ENCODE results near the gene BANP.

DNA sequence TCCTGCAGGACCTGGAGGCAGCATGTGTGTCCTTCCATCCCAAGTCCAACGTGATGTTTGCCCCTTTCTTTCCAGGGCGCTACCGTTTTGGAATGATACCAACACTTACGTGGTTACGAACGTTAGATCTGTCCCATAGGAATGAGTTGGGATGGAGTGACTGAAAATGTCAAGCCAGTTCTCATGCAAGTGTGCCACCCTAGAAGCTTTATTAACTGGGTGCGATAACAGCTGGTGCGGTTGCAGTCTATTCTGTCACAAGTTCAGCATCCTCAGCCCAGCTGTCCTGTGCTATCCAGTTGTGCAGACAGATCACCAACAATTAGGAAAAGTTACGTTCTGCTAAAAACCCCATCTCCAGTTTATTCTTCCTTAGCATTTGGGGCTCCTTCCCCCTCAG is 52.5 kb downstream of the BANP start:
- TF ChIP-seq, protein P1, sequence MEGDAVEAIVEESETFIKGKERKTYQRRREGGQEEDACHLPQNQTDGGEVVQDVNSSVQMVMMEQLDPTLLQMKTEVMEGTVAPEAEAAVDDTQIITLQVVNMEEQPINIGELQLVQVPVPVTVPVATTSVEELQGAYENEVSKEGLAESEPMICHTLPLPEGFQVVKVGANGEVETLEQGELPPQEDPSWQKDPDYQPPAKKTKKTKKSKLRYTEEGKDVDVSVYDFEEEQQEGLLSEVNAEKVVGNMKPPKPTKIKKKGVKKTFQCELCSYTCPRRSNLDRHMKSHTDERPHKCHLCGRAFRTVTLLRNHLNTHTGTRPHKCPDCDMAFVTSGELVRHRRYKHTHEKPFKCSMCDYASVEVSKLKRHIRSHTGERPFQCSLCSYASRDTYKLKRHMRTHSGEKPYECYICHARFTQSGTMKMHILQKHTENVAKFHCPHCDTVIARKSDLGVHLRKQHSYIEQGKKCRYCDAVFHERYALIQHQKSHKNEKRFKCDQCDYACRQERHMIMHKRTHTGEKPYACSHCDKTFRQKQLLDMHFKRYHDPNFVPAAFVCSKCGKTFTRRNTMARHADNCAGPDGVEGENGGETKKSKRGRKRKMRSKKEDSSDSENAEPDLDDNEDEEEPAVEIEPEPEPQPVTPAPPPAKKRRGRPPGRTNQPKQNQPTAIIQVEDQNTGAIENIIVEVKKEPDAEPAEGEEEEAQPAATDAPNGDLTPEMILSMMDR (IDR thresholded peaks at IDR 0.05 in 2 of 3, conservative IDR thresholded peaks at IDR 0.05 in 1 of 3; ENCODE audit: borderline replicate concordance in 1 of 3, insufficient read depth in 1 of 3, low read depth in 2 of 3, low read length in 2 of 3), result no peak
- TF ChIP-seq ZFX (IDR thresholded peaks at IDR 0.05), result no peak
- TF ChIP-seq, protein P2, sequence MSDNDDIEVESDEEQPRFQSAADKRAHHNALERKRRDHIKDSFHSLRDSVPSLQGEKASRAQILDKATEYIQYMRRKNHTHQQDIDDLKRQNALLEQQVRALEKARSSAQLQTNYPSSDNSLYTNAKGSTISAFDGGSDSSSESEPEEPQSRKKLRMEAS (IDR thresholded peaks at IDR 0.05), result no peak
- TF ChIP-seq POLR2A (IDR thresholded peaks at IDR 0.05; ENCODE audit: borderline replicate concordance, extremely low read depth, insufficient read depth, insufficient read length), result no peak
- no peak for TF ChIP-seq EZH2phosphoT487 (IDR thresholded peaks at IDR 0.05; ENCODE audit: borderline replicate concordance)
- TF ChIP-seq, protein P3, sequence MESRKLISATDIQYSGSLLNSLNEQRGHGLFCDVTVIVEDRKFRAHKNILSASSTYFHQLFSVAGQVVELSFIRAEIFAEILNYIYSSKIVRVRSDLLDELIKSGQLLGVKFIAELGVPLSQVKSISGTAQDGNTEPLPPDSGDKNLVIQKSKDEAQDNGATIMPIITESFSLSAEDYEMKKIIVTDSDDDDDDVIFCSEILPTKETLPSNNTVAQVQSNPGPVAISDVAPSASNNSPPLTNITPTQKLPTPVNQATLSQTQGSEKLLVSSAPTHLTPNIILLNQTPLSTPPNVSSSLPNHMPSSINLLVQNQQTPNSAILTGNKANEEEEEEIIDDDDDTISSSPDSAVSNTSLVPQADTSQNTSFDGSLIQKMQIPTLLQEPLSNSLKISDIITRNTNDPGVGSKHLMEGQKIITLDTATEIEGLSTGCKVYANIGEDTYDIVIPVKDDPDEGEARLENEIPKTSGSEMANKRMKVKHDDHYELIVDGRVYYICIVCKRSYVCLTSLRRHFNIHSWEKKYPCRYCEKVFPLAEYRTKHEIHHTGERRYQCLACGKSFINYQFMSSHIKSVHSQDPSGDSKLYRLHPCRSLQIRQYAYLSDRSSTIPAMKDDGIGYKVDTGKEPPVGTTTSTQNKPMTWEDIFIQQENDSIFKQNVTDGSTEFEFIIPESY (IDR thresholded peaks at IDR 0.05; ENCODE audit: extremely low read depth, insufficient replicate concordance, low read length), result no peak
- TF ChIP-seq, protein P4, sequence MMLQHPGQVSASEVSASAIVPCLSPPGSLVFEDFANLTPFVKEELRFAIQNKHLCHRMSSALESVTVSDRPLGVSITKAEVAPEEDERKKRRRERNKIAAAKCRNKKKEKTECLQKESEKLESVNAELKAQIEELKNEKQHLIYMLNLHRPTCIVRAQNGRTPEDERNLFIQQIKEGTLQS (IDR thresholded peaks at IDR 0.05), result no peak
- TF ChIP-seq RAD21 (IDR thresholded peaks at IDR 0.05; ENCODE audit: low read depth), result no peak
- TF ChIP-seq, protein P5, sequence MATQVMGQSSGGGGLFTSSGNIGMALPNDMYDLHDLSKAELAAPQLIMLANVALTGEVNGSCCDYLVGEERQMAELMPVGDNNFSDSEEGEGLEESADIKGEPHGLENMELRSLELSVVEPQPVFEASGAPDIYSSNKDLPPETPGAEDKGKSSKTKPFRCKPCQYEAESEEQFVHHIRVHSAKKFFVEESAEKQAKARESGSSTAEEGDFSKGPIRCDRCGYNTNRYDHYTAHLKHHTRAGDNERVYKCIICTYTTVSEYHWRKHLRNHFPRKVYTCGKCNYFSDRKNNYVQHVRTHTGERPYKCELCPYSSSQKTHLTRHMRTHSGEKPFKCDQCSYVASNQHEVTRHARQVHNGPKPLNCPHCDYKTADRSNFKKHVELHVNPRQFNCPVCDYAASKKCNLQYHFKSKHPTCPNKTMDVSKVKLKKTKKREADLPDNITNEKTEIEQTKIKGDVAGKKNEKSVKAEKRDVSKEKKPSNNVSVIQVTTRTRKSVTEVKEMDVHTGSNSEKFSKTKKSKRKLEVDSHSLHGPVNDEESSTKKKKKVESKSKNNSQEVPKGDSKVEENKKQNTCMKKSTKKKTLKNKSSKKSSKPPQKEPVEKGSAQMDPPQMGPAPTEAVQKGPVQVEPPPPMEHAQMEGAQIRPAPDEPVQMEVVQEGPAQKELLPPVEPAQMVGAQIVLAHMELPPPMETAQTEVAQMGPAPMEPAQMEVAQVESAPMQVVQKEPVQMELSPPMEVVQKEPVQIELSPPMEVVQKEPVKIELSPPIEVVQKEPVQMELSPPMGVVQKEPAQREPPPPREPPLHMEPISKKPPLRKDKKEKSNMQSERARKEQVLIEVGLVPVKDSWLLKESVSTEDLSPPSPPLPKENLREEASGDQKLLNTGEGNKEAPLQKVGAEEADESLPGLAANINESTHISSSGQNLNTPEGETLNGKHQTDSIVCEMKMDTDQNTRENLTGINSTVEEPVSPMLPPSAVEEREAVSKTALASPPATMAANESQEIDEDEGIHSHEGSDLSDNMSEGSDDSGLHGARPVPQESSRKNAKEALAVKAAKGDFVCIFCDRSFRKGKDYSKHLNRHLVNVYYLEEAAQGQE (IDR thresholded peaks at IDR 0.05; ENCODE audit: low read depth), result no peak

All from HCT116 (cell line).